Measurements from ENCODE around the gene SCN3B.

SCN3B gene

GRCh38 chr11:123587559-123587958 lies 66.9 kb downstream of the SCN3B start:
- TF ChIP-seq SIN3A (IDR thresholded peaks at IDR 0.05; ENCODE audit: borderline replicate concordance, insufficient read depth, low read length) (no peak), FOXP2 (optimal IDR thresholded peaks at IDR 0.05; ENCODE audit: borderline replicate concordance, extremely low read depth, extremely low read length, insufficient read depth) (no peak), REST (IDR thresholded peaks at IDR 0.05; ENCODE audit: insufficient read depth in 1 of 2, low read depth in 2 of 2, low read length in 2 of 2) (no peak), TAF1 (IDR thresholded peaks at IDR 0.05; ENCODE audit: borderline replicate concordance, insufficient read depth, low read length) (no peak), POLR2AphosphoS5 (IDR thresholded peaks at IDR 0.05; ENCODE audit: low read depth, low read length) (no peak)

GRCh38 chr11:123587044-123587443 lies 67.4 kb downstream of the SCN3B start:
- no peak for TF ChIP-seq TAF1 (IDR thresholded peaks at IDR 0.05; ENCODE audit: borderline replicate concordance, insufficient read depth, low read length)
- no peak for TF ChIP-seq POLR2AphosphoS5 (IDR thresholded peaks at IDR 0.05; ENCODE audit: low read depth, low read length)
- no peak for TF ChIP-seq SIN3A (IDR thresholded peaks at IDR 0.05; ENCODE audit: borderline replicate concordance, insufficient read depth, low read length)
- TF ChIP-seq FOXP2 (optimal IDR thresholded peaks at IDR 0.05; ENCODE audit: borderline replicate concordance, extremely low read depth, extremely low read length, insufficient read depth) = no peak

GRCh38 chr11:123586568-123586967 lies 67.9 kb downstream of the SCN3B start:
- no peak for TF ChIP-seq TAF1 (IDR thresholded peaks at IDR 0.05; ENCODE audit: borderline replicate concordance, insufficient read depth, low read length)
- TF ChIP-seq FOXP2 (optimal IDR thresholded peaks at IDR 0.05; ENCODE audit: borderline replicate concordance, extremely low read depth, extremely low read length, insufficient read depth) = no peak
- no peak for TF ChIP-seq POLR2AphosphoS5 (IDR thresholded peaks at IDR 0.05; ENCODE audit: low read depth, low read length)
- TF ChIP-seq SIN3A (IDR thresholded peaks at IDR 0.05; ENCODE audit: borderline replicate concordance, insufficient read depth, low read length) = no peak
- TF ChIP-seq REST (IDR thresholded peaks at IDR 0.05; ENCODE audit: insufficient read depth in 1 of 2, low read depth in 2 of 2, low read length in 2 of 2) = no peak

GRCh38 chr11:123585706-123586105 lies 68.7 kb downstream of the SCN3B start:
- TF ChIP-seq FOXP2 (optimal IDR thresholded peaks at IDR 0.05; ENCODE audit: borderline replicate concordance, extremely low read depth, extremely low read length, insufficient read depth) (no peak), SIN3A (IDR thresholded peaks at IDR 0.05; ENCODE audit: borderline replicate concordance, insufficient read depth, low read length) (no peak), POLR2AphosphoS5 (IDR thresholded peaks at IDR 0.05; ENCODE audit: low read depth, low read length) (no peak), TAF1 (IDR thresholded peaks at IDR 0.05; ENCODE audit: borderline replicate concordance, insufficient read depth, low read length) (no peak)

- TF ChIP-seq TAF1 (IDR thresholded peaks at IDR 0.05; ENCODE audit: borderline replicate concordance, insufficient read depth, low read length) (no peak), SIN3A (IDR thresholded peaks at IDR 0.05; ENCODE audit: borderline replicate concordance, insufficient read depth, low read length) (no peak), FOXP2 (optimal IDR thresholded peaks at IDR 0.05; ENCODE audit: borderline replicate concordance, extremely low read depth, extremely low read length, insufficient read depth) (no peak), REST (IDR thresholded peaks at IDR 0.05; ENCODE audit: insufficient read depth in 1 of 2, low read depth in 2 of 2, low read length in 2 of 2) (no peak), POLR2AphosphoS5 (IDR thresholded peaks at IDR 0.05; ENCODE audit: low read depth, low read length) (no peak)
Observed at GRCh38 chr11:123585206-123585605, 69.2 kb downstream of the SCN3B start.

- TF ChIP-seq TAF1 (IDR thresholded peaks at IDR 0.05; ENCODE audit: borderline replicate concordance, insufficient read depth, low read length) = no peak
- TF ChIP-seq FOXP2 (optimal IDR thresholded peaks at IDR 0.05; ENCODE audit: borderline replicate concordance, extremely low read depth, extremely low read length, insufficient read depth) = no peak
- no peak for TF ChIP-seq REST (IDR thresholded peaks at IDR 0.05; ENCODE audit: insufficient read depth in 1 of 2, low read depth in 2 of 2, low read length in 2 of 2)
- TF ChIP-seq POLR2AphosphoS5 (IDR thresholded peaks at IDR 0.05; ENCODE audit: low read depth, low read length) = no peak
- TF ChIP-seq SIN3A (IDR thresholded peaks at IDR 0.05; ENCODE audit: borderline replicate concordance, insufficient read depth, low read length) = no peak
Observed at GRCh38 chr11:123584737-123585136, 69.7 kb downstream of the SCN3B start.
